Nephron (organoid): ENCODE data around the gene ITM2C.
A peak's percentile ranks its signal among the peaks of the same experiment; 100 is the strongest.

Source experiments
- H3K27ac Mint-ChIP-seq, 3 experiments: 2 replicates each; pipeline ENCODE4 v1.8.0; 2020; ENCODE audit warnings: mixed read lengths in 3 of 3, mild to moderate bottlenecking in 2 of 3, moderate library complexity in 1 of 3
- H3K27me3 Mint-ChIP-seq: 2 replicates; pipeline ENCODE4 v1.8.0; 2021; ENCODE audit warnings: low read depth, mild to moderate bottlenecking, moderate library complexity, mixed read lengths
- H3K36me3 Mint-ChIP-seq: 2 replicates; pipeline ENCODE4 v1.8.0; 2020; ENCODE audit warnings: low read depth, mixed read lengths
- H3K4me1 Mint-ChIP-seq: 2 replicates; pipeline ENCODE4 v1.8.0; 2020; ENCODE audit warnings: mixed read lengths
- H3K4me3 Mint-ChIP-seq, 3 experiments: 2 replicates each; pipeline ENCODE4 v1.8.0; 2020; ENCODE audit warnings: mild to moderate bottlenecking in 3 of 3, mixed read lengths in 3 of 3, moderate library complexity in 2 of 3
- H3K9me3 Mint-ChIP-seq: 2 replicates; pipeline ENCODE4 v1.8.0; 2020; ENCODE audit warnings: mixed read lengths
- CTCF ChIP-seq, 3 experiments: fragments of 200-600 bp; sonication (generic); IDR thresholded peaks; one replicate each; pipeline ENCODE4 v1.5.0; 2021; ENCODE audit warnings: antibody characterized with exemption in 3 of 3; ENCODE audit not compliant: unreplicated experiment in 3 of 3

ITM2C gene

GRCh38 chr2:230903231-230904150 lies 38.7 kb downstream of the ITM2C start:
- TF ChIP-seq CTCF (IDR thresholded peaks at IDR 0.05; ENCODE audit: unreplicated experiment in 3 of 3), result no peak
- Mint-ChIP-seq H3K4me1 (peaks cover 7% of the 10 kb centered on the region), H3K4me3 (no peak overlapping the region), H3K36me3 (no peaks in the 10 kb centered on the region), H3K27ac (no peak overlapping the region), H3K27me3 (peaks cover 42% of the 10 kb centered on the region), H3K9me3 (no peaks in the 10 kb centered on the region)

- H3K27me3 Mint-ChIP-seq, result peaks cover 42% of the 10 kb centered on the region
- H3K9me3 Mint-ChIP-seq, result no peaks in the 10 kb centered on the region
- no peak overlapping the region for H3K27ac Mint-ChIP-seq
- no peak for TF ChIP-seq CTCF (IDR thresholded peaks at IDR 0.05; ENCODE audit: unreplicated experiment in 3 of 3)
- H3K36me3 Mint-ChIP-seq, result no peaks in the 10 kb centered on the region
- H3K4me1 Mint-ChIP-seq, result peaks cover 9% of the 10 kb centered on the region
- no peak overlapping the region for H3K4me3 Mint-ChIP-seq
These were observed 40.2 kb downstream of the ITM2C start for GRCh38 chr2:230904856-230905447.

- TF ChIP-seq CTCF (IDR thresholded peaks at IDR 0.05; ENCODE audit: unreplicated experiment in 3 of 3), result no peak
- H3K4me3 Mint-ChIP-seq, result no peak overlapping the region
- no peak overlapping the region for H3K27ac Mint-ChIP-seq
- H3K4me1 Mint-ChIP-seq, result peaks cover 9% of the 10 kb centered on the region
- no peaks in the 10 kb centered on the region for H3K9me3 Mint-ChIP-seq
- peaks cover 37% of the 10 kb centered on the region for H3K27me3 Mint-ChIP-seq
- H3K36me3 Mint-ChIP-seq, result no peaks in the 10 kb centered on the region
These were observed 41.0 kb downstream of the ITM2C start for GRCh38 chr2:230905448-230906421.

- Mint-ChIP-seq H3K9me3 (no peaks in the 10 kb centered on the region), H3K4me1 (peaks cover 9% of the 10 kb centered on the region), H3K27me3 (peaks cover 28% of the 10 kb centered on the region), H3K4me3 (no peak overlapping the region), H3K36me3 (no peaks in the 10 kb centered on the region), H3K27ac (no peak overlapping the region)
- no peak for TF ChIP-seq CTCF (IDR thresholded peaks at IDR 0.05; ENCODE audit: unreplicated experiment in 3 of 3)
These were observed 41.9 kb downstream of the ITM2C start for GRCh38 chr2:230906471-230907230.

- no peak for TF ChIP-seq CTCF (IDR thresholded peaks at IDR 0.05; ENCODE audit: unreplicated experiment in 3 of 3)
- H3K27me3 Mint-ChIP-seq, result peaks cover 22% of the 10 kb centered on the region
These were observed 42.8 kb downstream of the ITM2C start for GRCh38 chr2:230907361-230908091.

More at GRCh38 chr2:230907361-230908091, 42.8 kb downstream of the ITM2C start:
- Mint-ChIP-seq H3K36me3 (no peaks in the 10 kb centered on the region), H3K9me3 (no peaks in the 10 kb centered on the region), H3K27ac (peak overlapping the region in 1 of 3 experiments; percentile 7), H3K4me3 (no peak overlapping the region), H3K4me1 (peaks cover 9% of the 10 kb centered on the region)
